ENCODE measurements around the gene SLC17A9.

DNA sequence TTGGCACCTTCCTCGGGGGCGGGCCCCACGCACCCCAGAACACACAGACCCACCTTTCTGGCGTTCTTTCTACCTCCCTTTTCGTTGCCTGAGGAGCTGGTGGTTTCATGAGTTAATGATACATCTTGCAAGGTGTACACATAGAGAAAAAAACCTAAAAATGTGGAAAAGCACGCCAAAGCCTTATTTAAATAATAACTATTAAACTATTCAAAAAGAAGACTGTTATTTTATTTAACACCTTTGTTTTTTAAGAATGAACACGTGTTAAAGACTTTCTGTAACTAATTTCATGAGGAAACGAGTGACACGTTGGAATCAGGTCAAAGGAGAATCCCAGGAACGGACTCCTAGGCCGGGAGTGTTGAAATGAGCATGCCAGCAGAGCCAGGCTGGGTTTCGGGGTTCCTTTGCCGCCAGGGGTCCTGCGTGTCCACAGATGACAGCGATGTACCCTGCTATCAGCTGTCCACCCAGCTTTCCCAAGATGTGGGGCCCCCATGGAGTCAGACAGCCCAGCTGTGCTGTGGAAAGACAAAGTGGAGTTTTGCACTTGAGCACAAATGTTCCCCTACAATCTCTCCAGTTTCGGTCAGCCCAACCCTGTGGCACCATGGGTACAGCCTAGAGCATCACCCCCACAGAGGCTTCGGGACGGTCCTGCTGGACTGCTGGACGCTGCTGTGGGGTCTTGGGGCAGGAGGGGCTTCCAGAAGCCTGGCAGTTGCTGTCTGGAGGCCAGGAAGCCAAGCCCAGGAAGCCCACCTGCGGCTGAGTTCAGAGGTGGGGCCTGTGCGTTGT lies 16.1 kb downstream of the SLC17A9 start:
- TF ChIP-seq EZH2phosphoT487 (IDR thresholded peaks at IDR 0.05; ENCODE audit: insufficient read depth, low read depth) = no peak
- no peak for TF ChIP-seq EZH2 (IDR thresholded peaks at IDR 0.05; ENCODE audit: insufficient read depth, poor library complexity, severe bottlenecking)
